Suppressor macrophage (primary cell): ENCODE results near the gene ENPP1.
"Not testable (repeated sequence)": the region's sequence is repeated elsewhere in the genome, so short reads cannot be mapped to it uniquely, and the experiment has no call there.

Source experiments
- DNase-seq, 4 experiments: peaks; one replicate each; pipeline ENCODE4 v3.0.0-alpha.2; 2020 to 2022

ENPP1 gene

DNA sequence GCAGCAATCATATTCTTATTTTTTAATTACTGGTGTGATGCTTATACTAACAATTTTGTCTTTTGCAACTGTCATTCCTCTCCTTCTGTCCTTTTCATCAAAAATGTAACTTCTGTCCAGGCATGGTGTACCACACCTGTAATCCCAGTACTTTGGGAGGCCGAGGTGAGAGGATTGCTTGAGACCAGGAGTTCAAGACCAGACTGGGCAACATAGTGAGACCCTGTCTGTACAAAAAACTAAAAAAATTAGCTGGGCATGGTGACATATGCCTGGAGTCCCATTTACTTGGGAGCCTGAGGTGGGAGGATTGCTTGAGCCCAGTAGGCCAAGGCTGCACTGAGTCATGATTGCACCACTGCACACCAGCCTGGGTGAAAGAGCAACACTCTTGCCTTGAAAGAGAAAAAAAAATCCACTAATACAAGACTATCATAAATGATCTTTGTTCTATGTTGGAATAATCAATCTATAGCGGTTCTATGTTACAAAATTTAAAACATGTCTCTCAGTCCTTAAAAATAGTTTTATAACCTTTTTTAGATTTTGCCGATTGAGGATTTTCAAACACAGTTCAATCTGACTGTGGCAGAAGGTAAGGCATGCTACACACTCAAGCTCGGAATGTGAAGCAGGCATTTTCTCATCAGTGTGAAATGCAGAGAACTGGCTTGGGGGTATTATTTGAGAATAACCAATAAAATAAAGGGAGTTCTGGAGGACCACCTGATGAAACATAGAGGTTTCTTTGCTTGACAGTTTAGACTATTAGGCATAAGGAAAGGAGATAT is 70.4 kb downstream of the ENPP1 start:
- DNase-seq = peak in 3 of 4 experiments; percentile 3 to 13 (median 4)

DNA sequence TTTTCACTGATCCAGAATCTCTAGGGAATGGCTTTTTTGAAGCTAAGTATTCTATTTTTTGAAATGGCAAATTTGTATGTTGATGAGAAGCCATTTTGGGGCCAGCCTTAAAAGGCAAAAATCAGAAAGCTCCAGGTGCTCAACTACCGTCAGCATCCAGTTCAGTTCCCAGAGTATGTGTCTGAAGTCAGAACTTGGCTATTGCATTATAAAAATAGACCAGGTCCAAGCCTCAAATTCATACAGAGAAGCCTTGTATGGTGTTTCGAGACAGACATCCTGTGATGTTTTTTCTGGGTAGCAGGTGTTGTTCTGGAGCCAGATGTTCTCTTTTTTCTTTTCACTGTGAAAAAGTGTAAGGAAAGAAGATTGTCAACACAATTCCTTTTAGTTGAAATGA is 75.2 kb downstream of the ENPP1 start:
- no peak for DNase-seq

DNA sequence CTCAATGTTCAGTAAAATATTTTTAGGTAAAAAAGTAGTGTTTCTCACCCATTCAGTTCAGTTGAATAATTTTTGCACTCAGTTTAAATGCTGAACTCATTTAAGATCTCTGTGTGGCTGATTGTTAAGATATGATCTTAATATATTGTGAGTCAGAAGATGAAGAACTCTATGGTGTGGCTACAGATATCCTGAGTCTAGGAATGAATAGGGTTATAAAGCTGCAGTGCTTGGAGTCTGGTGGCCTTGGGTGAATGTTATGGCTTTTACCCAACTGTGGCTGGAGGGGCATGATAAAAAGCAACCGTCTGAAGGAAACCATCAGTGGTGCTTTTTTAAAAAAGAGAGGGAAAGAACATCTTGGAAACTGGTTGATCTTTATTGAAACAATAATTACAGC is 77.4 kb downstream of the ENPP1 start:
- DNase-seq = no peak

DNA sequence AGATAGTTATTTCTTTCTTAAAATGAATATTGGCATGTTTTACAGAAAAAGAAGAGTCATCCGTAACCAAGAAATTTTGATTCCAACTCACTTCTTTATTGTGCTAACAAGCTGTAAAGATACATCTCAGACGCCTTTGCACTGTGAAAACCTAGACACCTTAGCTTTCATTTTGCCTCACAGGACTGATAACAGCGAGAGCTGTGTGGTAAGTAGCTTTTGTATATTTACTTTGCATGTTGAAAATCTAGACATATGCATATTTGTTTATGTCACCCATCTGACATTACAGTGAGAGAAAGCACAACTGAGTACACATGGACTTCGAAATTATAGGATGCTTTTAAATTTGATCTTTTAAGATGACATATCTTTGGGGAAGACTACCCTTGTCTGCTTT is 78.7 kb downstream of the ENPP1 start:
- no peak for DNase-seq

DNA sequence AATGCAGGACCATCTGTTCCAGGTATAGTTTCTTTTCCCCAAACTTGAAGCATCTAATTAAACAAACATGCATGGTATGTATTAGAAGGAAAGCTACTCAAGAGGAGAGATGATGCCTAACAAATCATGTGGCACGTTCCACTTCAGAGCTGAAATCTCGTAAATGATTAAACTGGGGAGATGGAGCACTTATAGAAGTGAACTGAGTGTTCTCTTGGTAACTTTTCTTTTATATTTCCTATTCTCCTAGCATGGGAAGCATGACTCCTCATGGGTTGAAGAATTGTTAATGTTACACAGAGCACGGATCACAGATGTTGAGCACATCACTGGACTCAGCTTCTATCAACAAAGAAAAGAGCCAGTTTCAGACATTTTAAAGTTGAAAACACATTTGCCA is 82.3 kb downstream of the ENPP1 start:
- DNase-seq = no peak

DNA sequence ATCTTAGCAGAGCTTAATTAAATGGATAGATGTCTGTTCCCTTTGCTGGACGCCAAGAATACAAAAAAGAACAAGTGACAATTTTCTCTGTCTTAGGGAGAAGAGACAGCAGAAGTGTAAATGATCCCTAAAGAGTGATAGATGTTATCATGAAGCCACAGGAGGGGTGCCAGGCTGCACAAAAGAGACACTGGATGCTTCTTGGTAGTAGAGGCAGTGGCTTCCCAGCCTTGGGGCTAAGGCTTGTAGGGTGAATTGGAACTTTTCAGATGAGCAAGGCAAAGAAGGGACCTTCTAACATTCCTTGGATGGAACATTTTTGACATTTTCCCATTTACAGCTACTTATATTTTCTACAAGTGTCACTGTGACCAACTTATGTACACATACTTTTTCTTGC is 85.4 kb downstream of the ENPP1 start:
- DNase-seq = no peak

DNA sequence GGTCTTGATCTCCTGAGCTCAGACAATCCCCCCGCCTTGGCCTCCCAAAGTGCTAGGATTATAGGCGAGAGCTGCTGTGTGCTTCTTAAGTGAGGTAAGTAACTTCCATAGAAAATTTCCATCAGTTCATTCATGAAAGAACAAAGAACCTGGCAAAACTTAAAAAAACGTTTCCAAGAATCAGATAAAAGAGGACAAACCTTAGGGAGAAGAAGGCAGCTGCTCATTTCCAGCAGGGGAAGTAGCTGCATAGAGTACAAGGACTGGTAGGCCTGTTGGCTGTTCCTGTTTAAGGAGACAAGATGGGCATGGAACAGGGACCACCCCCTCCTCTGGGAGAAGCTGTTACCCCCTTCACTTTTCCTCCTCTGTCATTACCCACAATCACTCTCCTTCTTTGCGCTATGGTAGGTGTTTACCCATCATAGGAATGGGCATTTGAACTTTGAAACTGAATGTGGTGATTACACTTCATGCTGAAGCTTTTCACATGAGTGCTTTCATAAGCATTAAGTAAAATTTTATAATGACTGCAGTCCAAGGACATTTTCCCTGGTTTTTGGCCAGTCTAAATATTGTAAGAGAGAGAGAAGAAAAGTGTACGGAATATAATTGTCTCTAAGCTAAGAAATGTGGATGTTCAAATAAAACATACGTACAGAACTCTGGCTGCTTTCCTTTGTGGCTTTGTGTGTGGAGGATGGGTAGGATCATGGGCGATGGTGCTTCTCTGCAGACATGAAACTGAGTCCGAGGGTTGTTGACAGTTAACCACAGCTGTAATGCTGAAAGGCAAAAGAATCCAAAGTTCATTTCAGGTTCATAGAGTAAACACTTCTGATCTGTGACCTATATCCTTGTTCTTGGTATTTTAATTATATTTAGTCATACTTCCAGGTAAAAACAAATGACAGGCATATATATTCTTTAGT is 86.9 kb downstream of the ENPP1 start:
- DNase-seq = no peak

DNA sequence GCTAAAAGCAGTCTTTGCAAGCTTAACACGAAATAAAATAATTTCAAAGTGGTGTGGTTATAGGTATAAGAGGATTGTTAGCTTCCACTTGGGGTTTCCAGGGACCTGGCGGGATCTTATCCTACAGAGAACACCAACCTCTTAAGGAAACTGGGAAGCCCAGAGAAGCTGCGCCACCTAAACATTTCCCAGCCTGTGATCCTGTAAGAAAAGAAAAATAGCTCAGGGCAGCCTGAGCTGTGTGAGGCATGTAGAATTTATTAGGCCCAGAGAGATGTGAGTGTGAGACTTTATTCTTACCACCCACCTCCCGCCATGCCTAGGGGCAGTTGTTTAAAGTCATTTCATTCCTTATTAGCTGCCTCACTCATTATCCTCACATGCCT is 89.2 kb downstream of the ENPP1 start:
- DNase-seq = no peak

DNA sequence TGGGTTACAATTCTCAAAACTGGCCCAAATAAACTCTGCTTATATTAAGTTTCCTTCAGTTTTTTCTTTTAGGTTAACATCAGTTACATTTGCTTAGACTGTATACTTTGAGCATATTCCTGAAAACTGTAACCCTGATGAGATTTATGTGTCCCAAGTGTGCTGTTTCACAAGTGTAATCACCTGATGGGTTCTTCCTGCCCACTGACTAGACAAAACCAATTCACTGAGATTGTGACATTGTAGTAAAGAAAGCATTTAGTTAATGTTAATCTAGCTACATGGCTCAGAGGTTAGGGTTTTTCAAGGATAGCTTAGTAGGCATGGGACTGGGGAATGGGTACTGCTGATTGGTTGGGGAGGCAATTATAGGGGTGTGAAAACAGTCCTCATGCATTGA is 89.8 kb downstream of the ENPP1 start:
- DNase-seq = no peak

DNA sequence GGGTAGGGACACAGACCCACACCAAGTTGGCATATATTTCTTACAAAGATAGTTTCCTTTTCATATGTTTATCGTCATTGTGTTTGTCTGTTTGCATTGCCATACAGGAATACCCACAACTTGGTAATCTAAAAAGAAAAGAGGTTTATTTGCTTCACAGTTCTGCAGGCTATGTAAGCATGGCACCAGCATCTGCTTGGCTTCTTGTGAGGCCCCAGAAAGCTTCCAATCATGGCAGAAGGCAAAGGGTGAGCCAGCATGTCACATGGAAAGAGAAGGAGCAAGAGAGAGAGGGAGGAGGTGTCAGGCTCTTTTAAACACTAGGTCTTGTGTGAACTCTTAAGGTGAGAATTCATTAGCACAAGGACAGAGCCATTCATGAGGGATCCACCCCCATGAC is 90.9 kb downstream of the ENPP1 start:
- DNase-seq = no peak

DNA sequence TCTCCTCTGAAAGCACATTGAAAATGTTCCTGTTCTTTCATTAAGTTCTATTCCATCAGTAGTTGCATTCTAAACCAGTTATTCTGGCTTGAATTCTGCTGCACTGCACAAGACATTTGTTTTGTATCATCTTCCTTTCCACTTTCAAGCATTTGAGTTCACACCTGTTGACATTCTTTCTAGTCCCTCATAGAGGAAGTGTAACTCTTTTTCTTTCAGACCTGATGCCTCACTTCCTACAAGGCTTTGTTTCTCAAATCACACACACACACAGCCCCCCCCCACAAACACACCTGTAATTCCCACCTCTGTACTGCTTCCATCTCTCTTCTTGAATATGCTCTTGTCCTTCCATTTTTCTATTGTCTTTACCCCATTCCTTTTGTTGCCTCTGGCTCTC is 92.4 kb downstream of the ENPP1 start:
- DNase-seq = no peak

DNA sequence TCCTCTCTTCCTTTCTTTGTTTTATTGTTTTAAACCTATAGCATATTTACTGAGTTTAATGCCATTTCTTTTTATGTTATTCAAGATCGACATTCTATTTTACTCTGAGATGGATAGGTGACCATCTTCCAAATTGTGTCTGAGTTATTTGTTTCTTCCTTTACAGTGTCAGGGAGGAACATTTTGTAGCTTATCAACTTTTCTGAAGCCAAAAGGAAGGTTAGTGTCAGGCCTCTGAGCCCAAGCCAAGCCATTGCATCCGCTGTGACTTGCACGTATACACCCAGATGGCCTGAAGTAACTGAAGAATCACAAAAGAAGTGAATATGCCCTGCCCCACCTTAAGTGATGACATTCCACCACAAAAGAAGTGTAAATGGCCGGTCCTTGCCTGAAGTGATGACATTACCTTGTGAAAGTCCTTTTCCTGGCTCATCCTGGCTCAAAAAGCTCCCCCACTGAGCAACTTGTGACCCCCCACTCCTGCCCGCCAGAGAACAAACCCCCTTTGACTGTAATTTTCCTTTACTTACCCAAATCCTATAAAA is 93.6 kb downstream of the ENPP1 start:
- not testable (repeated sequence) for DNase-seq

DNA sequence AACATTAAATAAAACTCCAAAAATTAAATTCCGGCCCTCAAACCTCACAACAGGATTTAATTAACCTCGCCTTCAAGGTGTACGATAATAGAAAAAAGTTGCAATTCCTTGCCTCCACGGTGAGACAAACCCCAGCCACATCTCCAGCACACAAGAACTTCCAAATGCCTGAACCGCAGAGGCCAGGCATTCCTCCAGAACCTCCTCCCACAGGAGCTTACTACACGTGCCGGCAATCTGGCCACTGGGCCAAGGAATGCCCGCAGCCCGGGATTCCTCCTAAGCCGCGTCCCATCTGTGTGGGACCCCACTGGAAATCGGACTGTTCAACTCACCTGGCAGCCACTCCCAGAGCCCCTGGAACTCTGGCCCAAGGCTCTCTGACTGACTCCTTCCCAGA is 95.9 kb downstream of the ENPP1 start:
- DNase-seq = not testable (repeated sequence)

DNA sequence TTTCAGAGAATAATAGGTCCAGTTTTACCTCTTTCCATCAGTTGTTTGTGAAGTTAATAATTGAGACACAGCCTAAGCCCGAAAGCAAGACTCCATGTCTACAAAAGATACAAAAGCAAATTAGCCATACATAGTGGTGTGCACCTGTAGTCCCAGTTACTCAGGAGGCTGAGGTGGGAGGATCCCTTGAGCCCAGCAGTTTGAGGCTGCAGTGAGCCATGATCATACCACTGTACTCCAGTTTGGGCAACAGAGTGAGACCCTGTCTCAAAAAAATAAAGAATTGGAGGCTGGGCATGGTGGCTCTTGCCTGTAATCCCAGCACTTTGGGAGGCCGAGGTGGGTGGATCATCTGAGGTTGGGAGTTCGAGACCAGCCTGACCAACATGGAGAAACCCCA is 101.0 kb downstream of the ENPP1 start:
- DNase-seq = not testable (repeated sequence)

DNA sequence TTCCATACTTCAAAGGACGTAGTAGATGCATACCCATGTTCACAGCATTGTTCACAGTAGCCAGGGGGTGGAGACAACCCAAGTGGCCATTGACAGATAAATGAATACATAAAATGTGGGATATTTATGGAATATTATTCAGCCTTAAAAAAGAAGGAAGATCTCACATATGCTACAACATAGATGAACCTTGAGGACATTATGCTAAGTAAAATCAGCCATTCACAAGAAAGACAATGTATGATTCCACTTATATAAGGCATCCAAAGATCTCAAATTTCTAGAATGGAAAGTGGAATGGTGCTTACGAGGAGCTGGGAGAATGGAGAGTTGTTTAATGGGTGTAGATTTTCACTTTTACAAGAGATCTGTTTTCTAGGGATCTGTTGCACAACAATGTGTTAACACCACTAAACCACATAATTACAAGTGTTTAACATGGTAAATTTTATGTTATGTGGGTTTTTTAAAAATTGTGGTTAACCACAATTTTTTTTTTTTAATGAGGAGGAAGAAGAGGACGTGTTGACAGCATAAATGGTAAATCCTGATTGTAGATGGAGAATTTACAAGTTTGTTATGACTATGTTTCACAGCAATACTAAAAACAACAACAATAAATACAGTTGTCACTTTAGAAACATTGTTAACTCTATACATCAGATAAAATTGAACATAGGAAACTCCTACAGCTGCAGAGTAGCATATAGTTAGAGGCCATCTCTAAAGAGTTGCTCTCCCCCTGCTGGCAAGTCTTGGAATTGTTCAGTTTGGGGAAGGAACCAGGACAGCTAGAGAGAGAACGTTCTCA is 101.8 kb downstream of the ENPP1 start:
- DNase-seq = peak; percentile 69 to 87 (median 82)

DNA sequence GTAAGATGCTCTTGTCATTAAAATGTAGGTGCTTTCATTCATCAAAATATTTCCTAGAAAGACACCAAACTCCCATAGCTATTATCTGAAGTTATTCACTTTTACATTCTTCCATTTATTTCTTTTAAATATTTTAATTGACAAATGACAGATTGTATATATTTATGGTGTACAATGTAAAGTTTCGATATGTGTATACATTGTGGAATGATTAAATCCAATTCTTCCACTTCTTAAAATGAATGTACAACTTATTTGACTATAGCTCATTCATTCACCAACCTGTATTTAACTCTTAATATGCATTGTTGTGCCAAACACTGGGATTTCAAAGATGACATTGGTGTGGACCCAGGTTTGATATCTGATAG is 102.4 kb downstream of the ENPP1 start:
- no peak for DNase-seq

DNA sequence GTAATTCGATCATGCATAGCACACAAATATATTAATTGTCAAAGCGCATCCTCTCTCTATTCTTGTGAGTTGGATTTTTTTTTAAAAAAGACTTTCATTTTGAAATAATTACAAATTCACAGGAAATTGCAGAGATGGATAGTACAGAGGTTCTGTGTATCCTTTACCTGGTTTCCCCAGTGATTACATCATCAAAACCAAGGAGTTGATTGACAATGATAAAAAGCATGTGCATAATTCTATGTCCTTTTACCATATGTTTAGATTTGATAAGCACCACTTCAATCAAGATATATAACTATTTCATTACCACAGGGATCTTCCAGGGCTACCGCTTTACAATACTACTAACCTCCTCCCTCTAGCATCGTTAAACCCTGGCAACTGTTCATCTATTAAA is 103.1 kb downstream of the ENPP1 start:
- no peak for DNase-seq

DNA sequence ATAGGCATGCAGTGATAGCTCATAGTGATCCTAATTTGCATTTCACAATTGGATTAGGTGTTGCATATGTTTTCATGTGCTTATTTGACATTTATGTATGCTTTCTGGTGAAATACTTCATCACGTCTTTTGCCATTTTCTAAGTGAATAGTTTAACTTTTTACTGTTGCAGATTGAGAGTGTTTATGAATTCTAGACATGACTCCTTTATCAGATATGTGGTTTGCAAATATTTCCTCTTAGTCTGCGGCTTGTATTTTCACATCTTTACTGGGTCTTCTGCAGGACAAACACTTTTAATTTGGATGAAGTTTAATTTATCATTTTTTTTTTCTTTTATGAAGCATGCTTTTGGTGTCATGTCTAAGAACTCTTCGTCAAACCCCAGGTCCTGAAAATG is 104.1 kb downstream of the ENPP1 start:
- no peak for DNase-seq

DNA sequence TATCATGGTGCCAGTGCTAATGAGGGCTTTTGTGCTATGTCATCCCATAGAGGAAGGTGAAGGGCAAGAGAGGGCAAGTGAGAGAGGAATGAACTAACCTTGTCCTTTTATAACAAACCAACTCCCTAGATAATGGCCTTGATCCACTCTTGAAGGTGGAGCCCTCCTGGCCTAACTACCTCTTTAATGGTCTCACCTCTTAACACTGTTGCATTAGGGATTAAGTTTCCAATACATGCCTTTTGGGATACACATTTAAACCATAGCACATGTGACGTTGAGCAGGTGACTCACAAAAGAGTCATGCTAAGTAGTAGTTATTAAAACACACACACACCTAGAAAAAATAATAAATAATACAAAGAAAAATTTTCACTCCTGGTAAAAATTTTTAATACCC is 106.4 kb downstream of the ENPP1 start:
- no peak for DNase-seq

DNA sequence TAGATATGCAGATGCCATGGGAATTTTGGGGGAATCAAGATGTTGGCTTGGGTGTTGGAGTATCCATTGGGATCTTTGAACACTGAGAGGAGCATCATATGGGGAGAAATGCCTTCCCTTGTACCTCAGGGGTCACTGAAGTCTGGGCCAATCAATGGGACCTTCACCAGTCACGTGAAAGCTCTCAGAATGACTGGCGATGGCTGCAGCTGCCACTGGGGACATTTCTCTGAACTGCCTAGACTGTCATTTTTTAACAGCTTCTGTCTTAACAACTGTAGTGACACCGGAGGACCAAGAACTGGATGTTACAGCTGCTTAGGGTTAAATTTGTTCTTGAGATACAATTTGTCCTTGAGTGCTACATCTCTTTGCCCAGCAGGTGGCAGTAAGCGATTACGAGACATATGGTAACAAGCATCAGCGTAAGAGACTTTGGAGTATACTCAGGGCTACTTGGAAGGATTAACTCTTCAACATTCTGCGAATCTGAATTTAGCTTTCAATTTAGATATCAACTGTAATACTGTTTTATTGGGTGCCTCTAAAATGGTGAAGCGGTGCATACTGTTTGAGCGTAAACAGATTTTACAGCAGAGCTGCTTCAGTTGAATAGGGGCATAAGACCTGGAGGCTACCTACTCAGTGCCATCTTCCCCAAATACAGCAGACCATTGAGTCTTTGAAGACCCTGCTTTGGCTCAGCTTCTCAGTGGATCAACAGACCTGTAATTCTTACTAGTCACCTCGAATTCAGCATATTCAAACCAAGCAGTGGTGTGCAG is 107.3 kb downstream of the ENPP1 start:
- peak; percentile 66 to 82 (median 68) for DNase-seq

DNA sequence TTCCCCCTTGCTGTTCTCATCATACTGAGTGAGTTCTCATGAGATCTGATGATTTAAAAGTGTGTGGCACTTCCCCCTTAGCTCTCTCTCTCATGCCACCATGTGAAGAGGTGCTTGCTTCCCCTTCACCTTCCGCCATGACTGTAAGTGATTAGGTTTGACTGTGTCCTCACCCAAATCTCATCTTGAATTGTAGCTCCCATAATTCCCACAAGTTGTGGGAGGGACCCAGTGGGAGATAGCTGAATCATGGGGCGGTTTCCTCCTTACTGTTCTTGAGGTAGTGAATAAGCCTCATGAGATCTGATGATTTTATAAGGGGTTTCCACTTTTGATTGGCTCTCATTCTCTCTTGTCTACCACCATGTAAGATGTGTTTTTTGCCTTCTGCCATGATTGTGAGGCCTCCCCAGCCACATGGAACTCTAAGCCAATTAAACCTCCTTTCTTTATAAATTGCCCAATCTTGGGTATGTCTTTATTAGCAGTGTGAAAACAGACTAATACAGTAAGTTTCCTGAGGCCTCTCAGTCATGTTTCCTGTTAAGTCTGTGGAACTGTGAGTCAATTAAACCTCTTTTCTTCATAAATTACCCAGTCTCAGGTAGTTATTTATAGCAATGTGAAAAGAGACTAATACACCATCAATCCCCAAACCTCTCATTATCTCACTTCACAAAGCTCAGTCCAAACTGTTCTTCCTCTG is 108.4 kb downstream of the ENPP1 start:
- DNase-seq = not testable (repeated sequence)
